ENCODE results near the gene DIAPH1. TPM values are rescaled to one million over a fixed set of nuclear protein-coding genes. Genes with fewer than 3 reads are reported as not detected.

DIAPH1 gene
- total RNA-seq, 4 donors from 2014 or later: 48.2 to 65.0 (median 55.0) TPM

DNA sequence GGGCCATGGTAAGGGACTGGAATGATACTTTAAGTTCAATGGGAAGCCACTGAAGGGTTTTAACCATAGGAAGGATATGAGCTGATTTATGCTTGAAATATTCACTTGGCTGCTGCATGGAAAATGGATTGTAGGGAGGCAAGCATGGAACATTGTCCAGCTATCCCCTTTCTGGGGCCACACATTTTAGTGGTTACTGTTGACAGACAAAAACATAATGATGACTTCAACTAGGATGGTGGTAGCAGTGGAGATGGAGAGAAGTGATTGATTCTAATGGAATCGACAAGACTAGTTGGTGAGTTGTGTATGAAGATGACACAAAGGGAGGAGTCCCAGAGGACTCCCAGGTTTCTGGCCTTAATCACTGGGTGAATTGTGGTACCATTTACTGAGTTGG is 38.6 kb upstream of the DIAPH1 start:
- TF ChIP-seq, protein P1, sequence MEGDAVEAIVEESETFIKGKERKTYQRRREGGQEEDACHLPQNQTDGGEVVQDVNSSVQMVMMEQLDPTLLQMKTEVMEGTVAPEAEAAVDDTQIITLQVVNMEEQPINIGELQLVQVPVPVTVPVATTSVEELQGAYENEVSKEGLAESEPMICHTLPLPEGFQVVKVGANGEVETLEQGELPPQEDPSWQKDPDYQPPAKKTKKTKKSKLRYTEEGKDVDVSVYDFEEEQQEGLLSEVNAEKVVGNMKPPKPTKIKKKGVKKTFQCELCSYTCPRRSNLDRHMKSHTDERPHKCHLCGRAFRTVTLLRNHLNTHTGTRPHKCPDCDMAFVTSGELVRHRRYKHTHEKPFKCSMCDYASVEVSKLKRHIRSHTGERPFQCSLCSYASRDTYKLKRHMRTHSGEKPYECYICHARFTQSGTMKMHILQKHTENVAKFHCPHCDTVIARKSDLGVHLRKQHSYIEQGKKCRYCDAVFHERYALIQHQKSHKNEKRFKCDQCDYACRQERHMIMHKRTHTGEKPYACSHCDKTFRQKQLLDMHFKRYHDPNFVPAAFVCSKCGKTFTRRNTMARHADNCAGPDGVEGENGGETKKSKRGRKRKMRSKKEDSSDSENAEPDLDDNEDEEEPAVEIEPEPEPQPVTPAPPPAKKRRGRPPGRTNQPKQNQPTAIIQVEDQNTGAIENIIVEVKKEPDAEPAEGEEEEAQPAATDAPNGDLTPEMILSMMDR (IDR thresholded peaks at IDR 0.05; ENCODE audit: low read depth): no peak

DNA sequence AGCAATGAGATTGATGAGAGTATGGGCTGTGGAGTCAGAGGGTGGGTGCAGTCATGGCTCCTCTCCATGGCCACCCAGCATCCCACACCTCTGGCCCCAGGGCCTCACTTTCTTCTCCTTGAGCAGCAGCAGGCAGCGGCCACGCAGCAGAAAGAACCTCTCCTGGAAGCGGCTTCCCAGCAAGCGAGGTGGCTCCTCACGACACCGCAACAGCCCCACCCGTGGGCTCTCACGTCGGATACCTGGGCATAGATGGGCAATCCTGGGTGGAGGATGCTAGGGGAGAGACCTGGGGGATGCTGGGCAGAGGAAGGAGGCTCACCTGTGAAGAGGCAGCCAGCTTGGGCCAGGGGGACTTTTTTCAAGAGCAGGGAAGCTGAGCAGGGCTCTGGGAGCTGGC is 37.6 kb upstream of the DIAPH1 start:
- TF ChIP-seq, protein P1 (IDR thresholded peaks at IDR 0.05; ENCODE audit: low read depth): no peak

DNA sequence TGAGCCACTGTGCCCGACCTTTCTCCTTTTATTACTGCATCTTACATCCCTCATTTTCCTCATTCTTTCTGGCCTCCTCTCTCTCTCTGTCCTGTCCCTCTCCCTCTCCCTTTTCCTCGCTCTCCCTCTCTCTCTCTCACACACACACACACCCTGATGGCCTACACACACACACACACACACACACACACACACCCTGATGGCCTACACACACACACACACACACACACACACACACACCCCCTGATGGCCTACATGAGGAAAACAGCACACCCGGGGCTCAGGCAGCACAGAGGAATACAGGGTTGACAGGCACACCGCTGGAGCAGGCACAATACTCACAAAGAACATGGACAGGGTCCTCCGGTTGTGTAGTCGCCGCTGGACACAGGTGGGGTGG is 36.2 kb upstream of the DIAPH1 start:
- TF ChIP-seq, protein P1 (IDR thresholded peaks at IDR 0.05; ENCODE audit: low read depth): no peak

DNA sequence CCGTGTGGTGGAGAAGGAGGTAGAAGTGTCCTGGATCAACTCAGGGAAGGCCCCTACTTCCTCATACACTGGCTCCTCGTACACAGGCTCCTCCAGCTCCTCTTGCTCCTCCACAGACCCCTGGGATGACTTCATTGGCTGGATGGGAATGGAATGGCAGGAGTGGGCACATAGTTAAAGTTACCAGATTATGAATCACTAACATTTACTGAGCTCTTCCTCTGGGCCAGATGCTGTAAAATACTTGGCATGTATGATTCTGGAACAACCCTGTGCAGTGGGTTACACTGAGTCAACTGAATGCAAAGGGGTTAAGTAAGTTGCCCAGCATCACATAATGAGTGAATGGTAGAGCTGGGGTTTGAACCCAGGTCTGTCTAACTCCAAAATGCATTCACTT is 35.5 kb upstream of the DIAPH1 start:
- TF ChIP-seq, protein P1 (IDR thresholded peaks at IDR 0.05; ENCODE audit: low read depth): no peak

DNA sequence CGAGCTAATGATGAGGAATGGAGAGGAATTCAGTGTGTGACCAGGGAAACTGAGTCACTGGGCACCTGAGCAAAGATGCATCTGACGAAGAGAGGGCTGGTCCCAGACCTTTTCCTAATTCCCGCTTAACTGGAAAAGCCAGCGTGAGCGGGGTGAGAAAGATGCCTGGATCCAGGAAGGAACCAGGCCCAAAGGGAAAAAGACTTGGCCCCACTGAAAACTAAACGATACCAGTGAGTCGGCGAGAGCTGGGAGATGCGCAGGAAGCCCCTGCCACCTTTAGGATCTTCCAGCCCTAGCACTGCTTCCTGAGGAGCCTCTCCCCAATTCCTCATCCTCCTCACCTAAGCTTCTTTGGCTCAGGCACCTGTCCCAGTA is 32.9 kb upstream of the DIAPH1 start:
- TF ChIP-seq, protein P1 (IDR thresholded peaks at IDR 0.05; ENCODE audit: low read depth): no peak

DNA sequence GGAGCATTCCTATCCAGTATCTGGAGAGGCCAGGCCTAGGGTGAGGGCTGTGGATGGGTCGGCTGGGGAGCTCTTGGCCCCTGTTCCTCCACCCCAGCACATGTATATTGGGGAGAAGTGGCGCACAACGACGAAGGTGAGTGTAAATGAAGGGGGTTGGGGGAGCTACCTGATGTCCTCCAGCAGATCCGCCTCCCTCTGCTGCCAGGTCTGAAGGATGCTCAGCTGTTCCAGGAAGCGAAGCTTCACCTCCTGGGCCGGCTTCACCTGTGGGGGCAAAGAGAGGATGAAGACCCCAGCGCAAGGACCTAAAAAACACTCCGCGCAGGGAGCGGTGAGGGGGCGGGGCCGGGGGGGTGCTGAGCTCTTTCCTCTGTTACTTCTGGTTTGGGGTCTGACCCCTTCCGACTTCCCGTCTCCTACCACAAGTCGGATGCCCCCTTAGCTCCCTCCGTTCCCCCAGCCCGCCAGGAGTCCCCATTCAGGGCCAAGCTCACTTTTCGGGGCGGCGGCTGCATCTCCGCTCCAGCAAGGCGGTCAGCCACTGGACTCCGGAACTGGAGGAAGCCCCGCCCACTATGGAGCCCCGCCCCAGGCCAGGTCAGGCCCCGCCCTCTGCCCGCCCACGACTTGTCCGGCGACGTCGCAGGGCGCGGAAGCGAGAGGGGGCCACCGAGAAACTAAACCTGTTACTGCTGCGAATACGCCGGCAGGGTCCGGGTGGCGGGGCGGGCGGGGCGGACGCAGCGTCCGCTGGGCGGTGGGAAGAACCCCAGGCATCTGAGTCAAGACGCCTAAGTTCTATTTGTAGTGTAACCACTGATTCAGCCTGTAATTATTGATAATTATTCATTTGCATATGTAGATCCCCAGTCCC is 32.3 kb upstream of the DIAPH1 start, which contains the start of gene FCHSD1:
Gene FCHSD1 (minus strand): TSS at position 568 of the 877 bp plus-strand sequence. CDS start 50 bp downstream, at position 518.
- TF ChIP-seq, protein P1 (IDR thresholded peaks at IDR 0.05; ENCODE audit: low read depth): no peak

DNA sequence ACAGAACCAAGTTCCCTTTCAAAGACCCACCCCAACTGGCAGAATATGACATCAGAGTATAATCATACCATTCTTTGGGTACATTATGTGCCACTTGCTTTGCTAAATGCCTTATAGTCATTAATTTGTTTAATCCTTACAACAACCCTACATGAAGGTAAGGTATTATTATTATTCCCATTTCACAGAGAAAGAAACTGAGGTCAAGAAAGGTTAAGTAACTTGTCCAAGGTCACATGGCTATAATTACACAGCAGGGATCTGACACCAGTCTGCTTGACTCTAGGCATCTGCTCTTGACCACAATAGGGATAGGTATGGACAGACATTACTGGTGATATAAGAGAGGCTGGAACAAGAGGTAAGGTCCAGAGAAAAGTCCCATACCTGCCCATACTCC is 31.2 kb upstream of the DIAPH1 start:
- TF ChIP-seq, protein P1 (IDR thresholded peaks at IDR 0.05; ENCODE audit: low read depth): no peak
